Inflammatory macrophage treated with lipopolysaccharide for 4 hours (primary cell): Measurements from ENCODE around the gene SLC22A15.
"Not testable (repeated sequence)": the region's sequence is repeated elsewhere in the genome, so short reads cannot be mapped to it uniquely, and the experiment has no call there.

ENCODE experiments used
- DNase-seq: peaks from one replicate; pipeline ENCODE4 v3.0.0-alpha.2; 2020

The SLC22A15 gene

DNA sequence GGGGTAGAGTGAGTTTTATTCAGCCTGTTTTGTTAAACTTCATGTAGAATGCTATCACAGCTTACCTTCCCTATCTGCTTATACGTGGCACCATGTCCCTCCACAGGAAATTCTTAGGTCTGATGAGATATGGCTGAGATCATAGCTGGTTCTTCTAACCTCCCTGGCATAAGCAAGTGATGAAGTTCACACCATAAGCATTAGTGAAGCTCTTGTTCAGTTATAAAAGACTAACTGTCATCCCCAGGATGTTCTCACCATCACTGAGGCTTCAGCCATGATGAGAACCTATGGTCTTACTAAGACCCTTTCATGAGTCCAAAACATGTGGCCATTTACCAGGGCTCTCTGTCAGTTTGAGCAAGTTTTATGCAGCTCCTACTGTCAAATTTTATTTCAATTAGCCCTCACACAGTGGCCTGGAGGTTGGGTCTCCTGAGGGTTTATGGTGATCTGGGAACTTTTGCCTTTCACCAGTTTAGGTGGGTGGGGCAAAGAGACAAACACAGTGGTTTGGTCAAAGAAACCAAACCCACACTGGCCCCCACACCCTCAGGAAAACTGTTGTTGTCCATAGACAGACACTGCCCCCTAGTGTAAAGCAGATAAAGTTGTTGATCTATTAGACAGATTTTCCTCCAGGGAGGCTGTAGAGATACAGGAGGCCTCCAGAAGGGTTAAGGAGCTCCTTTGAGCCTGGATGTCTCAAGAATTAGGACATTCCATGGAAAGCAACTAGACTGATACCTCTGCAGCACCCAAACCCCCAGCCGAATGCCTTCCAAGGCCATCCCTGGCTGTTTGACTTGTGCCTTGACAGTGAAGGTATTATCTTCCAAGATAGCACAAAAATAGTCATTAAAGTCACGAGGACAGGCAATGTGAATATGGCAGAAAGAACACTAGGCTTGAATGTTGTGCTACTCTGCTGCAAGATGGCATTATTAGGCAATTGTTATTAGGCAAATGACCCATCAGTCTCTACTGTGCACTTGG, 5.0 kb downstream of the SLC22A15 start:
- DNase-seq, result peak; percentile 55

DNA sequence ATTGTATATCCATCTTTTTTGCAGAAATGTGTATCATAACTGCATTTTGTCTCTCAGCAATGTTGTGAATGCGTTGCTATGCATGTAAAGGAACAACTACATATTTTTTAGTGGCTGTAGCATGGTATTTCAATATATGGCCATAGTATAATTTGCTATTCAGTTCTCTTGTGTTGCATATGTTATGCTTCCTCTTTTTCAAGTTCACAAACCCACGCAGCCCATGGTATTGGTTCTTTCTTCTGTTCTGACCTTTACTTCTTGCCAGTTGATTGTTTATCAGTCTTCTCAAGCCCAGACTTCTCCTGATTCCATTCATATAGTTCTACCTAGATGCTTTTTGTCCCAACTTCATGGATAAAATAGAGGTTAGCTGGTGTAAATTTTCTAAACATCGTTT, 6.1 kb downstream of the SLC22A15 start:
- peak; percentile 86 for DNase-seq

DNA sequence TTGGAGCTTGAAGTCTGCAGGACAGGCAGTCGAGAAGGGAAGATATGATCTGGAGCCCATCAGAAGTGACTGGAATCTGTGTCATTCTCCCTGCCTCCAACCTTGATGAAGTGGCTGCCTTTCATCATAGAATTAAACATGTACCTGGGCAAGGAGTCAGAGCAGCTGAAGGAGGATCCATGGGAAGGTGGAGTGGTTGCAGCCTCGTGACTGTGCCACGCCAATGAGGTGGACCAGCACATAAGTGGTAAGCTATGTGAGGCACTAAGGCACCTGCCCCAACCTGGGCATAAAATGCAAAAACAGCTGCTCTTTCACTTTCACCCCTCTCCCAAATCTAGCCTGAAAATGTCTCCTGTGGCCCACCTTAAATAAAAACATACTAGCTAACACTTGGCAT, 7.3 kb downstream of the SLC22A15 start:
- DNase-seq, result no peak

DNA sequence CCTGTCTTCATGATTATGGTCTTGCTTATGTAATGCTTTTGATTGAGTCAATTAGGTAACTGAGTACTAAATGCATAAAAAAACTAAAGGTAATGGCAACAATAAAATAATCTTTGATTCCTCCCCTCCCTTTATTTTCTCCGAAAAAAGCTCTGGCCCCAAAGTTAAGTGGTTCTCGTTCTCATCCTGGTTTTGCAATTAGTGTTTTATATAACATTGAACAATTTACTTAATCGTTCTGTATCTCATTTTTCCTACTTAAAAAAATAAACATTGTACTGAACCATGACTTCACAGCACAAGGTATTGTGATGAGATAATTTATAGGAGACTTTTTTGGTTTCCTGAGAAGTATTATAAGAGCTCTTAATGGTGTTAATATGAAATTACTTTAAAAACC, 11.3 kb downstream of the SLC22A15 start:
- no peak for DNase-seq

DNA sequence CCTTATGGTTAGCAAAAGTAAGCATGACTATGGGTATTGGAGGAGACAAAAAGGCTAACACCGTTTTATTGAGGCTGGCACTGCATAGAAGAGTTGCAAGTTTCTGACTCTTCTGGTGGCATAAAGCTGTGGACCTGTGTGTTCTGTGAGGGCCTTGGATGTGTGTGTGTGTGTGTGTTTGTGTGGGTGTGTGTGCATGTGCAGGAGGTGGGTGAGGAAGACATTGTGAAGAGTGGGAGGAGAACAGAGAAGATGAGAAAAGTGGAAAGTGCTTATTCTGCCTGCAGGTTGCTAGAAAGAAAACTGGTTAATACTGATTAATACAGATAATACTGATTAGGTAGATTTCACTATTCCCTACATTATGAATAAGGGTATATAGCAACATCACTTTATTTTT, 12.6 kb downstream of the SLC22A15 start:
- no peak for DNase-seq

DNA sequence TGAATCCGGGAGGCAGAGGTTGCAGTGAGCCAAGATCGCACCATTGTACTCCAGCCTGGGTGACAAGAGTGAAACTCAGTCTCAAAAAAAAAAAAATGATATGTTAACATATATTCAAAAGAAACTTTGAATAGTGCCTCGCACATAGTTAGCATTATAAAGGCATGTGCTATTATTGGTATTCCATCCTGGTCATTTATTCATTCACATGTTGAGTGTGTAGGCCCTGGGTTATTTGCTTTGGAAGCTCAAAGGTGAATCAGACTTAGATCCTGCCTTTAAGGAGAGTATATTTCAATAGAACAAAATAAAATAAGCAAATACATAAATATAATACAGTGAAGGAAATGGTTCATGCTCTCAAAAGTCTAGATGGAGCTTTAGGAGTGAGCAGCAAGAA, 13.4 kb downstream of the SLC22A15 start:
- DNase-seq, result no peak

DNA sequence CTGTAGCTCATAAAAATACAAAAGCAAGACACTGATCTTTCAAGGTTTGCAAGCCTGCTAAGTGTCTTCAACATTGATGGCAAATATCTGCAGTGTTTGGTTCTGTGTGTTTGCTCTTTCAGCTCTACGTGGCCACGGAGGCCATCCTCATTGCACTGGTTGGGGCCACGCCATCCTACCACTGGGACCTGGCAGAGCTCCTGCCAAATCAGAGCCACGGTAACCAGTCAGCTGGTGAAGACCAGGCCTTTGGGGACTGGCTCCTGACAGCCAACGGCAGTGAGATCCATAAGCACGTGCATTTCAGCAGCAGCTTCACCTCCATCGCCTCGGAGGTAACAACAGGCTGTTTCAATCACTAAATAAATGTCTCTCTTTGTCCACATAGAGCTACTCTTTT, 15.6 kb downstream of the SLC22A15 start:
- DNase-seq, result no peak

DNA sequence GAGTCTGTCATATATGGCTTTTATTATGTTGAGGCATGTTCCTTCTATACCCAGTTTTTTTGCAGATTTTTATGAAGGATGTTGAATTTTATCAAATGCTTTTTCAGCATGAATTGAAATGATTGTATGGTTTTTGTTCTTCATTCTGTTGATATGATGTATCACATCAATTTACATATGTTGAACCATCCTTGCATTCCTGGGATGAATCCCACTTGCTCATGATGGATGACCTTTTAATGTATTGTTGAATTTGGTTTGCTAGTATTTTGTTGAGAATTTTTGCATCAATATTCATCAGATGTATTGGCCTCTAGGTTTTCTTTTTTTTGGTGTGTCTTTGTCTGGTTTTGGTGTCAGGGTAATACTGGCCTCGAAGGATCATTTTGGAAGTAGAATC, 21.6 kb downstream of the SLC22A15 start:
- not testable (repeated sequence) for DNase-seq

DNA sequence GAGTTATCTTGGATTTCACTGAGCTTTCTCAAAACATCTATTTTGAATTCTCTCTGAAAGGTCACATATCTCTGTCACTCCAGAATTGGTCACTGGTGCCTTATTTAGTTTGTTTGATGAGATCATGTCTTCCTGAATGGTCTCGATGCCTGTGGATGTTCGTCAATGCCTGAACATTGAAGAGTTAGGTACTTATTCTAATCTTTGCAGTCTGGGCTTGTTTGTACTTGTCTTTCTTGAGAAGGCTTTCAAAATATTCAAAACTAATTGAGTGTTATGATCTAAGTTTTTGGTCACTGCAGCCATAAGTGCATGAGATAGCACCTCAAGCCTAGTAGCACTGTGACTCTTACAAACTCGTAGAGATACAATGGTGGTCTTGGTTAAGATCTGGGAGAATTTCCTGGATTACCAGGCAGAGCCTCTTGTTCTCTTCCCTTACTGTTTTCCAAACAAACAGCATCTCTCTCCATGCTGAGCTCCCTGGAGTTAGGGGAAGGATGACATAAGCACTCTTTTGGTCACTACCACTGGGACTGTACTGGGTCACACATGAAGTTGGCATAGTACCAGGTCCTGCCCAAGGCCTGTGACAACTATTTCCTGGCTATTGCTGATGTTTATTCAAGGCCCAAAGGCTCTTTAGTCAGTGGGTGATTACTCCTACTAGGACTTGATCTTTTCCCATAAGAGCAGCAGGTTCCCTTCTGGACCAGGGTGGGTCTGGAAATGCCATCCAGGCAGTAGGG, 25.6 kb downstream of the SLC22A15 start:
- peak; percentile 32 for DNase-seq

DNA sequence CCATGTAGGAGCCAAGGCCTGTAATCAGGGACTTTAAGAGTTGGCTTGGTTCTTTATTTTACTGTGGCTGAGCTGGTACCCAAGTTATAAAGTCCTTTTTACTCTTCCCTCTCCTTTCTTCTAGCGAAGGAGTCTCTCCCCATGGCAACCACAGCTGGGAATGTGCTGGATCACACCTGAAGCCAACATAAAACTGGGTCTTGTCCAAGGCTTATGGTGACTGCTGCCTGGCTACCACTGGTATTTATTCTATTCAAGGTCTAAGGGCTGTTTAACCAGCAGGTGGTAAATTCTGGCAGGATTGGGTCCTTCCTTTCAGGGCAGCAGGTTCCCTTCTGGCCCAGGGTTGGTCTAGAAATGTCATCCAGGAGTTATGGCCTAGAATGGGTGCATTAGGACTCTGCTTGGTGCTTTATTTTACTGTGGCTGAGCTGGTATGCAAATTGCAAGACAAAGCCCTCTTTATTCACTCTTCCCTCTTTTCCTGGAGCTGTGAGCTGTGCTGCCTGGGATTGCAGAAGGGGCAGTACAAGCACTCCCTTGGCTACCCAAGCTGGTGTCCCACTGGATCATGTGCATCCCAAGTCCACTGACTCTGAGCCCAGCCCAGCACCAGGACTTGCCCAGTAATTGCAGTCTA, 26.6 kb downstream of the SLC22A15 start:
- no peak for DNase-seq

DNA sequence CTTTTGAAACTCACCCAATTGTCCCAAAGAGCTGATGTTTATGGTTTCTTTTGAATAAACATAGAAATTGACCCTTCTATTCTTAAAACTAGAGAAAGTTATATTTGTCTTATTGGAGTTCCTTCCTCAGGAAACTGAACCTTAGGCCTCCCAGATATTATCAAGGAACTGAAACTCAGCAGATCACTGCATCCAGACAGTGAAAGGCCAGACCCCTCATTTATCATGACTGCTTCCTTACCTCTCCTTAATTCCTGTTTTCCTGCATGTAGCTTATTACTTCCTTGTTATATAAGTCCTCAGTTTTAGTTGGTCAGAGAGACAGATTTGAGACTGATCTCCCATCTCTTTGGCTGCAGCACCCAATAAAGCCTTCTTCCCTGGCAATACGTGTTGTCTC, 27.5 kb downstream of the SLC22A15 start:
- peak; percentile 63 for DNase-seq

DNA sequence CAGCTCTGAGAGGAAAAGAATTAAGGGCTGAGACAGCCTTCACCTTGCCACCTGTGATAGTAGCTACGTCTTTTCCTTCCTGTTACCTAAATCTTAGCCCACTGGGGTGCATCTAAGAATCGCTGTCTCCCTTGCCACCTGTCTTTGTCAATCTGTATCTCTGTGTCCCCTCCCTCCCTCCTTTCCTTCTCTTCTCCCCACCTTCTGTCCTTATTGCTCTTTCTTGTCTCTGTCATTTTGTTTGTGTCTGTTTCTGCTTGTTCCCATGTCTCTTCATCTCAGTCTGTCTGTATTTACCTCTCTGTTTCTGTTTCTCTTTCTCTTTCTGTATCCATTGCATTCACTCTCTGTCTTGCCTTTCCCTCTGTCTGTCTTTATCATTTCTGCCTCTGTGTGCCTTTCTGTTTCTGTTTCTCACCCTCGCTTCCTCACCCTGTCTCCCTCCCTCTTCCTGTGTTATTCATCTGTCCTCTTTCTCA, 30.2 kb downstream of the SLC22A15 start:
- DNase-seq, result peak; percentile 82

DNA sequence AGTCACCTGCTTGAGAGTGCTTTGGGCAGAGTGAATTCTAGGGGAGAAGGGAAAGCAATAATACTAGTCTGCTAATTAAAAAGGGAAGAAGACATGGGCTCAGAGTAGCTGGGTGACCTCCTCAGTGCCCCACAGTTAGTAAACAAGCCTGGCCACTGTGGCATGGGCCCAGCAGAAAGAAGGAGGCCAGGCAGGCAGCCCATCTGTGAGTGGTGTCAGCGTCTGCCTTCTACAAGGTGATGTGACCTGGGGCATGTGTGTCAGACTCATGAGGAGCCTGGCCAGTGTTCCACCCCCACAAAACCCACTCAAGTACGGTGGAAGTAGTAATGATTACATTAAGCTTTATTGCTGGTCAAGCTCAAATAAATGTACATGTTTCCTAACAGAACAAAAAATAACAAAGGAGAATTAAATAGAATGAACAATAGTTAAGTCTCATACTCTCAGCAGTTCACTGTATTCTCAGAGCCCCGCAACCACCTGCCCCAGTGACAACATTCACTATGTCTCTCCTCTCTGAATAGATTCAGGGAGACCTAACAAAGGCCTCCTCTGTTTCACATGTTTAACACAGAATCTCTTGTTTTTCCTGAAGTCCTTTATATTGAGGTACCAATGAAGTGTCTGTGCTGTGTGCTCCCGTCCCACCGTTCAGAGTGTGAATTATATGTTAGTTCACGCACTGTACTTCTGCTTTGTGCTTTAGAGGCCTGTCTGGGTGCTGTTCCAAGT, 32.5 kb downstream of the SLC22A15 start:
- no peak for DNase-seq

DNA sequence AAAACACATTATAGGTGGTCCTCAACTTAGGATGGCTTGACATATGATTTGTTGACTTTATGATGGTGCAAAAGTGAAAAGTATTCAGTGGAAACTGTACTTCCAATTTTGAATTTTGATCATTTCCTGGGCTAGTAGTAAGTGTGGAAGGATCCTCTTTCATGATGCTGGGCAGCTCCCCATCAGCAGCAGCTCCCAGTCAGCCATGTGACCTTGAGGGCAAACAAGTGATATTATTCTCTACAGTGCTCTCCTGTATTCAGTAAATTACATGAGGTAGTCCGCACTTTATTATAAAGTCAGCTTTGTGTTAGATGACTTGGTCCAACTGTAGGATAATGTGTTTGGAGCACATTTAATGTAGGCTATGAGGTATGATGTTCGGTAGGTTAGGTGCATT, 36.4 kb downstream of the SLC22A15 start:
- no peak for DNase-seq

DNA sequence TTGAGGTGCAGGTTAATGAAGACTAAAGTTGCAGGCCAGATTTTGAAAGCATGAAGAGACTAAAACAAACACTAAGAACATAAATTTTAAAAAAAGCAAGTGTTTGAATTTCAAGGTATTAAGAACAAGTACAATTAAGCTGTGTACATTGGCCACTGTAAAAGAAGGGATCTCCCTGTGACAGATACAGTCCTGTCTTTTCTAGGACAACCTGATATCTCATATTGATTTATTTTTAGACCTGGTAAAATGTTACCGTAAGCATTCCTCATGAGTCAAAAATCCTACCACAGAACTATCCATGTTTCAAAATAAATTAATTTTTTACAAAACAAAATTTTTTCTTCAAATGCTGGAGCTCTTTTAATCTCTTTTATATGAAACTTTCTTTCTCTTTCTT, 39.4 kb downstream of the SLC22A15 start:
- no peak for DNase-seq

DNA sequence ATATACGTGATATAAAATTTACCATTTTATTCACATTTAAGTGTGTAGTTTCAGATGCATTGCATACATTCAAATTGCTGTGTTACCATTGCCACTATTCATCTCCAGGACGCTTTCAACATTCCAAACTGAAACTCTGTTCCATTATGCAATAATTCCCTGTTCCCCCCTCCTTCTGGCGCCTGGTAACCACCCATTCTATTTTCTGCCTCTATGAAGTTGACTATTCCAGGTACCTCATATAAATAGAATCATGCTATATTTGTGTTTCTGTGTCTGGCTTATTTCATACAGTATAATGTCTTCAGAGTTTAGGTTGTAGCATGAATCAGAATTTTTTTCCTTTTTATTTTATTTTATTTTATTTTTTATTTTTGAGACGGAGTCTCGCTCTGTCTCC, 41.7 kb downstream of the SLC22A15 start:
- peak; percentile 8 for DNase-seq

DNA sequence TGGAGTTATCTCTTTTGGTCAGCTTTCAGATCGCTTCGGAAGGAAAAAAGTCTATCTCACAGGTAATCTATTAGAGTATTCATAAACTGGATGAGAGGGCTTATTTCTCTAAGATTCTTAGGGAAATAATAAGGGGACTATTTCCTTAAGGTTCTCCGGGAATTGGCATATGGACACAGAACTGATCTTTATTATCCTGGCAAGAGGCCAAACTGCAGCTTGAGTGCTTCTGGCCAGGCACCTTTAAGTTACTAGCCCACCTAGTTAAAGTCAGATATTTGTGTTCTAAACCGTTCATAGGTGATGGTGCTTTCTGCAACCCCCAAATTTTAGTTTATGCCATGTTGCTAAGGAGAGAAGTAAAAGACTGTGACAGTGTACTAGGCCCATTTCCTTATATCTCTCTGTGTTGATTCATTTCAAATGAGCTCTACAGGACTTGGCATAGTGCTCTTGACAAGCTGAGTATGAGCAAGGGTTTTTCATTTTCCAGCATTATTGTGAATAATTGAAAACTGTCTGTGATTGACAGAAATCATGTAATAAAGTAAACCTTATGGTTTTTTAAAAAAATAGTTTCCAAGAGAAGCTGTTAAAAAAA, 43.4 kb downstream of the SLC22A15 start:
- DNase-seq, result no peak

DNA sequence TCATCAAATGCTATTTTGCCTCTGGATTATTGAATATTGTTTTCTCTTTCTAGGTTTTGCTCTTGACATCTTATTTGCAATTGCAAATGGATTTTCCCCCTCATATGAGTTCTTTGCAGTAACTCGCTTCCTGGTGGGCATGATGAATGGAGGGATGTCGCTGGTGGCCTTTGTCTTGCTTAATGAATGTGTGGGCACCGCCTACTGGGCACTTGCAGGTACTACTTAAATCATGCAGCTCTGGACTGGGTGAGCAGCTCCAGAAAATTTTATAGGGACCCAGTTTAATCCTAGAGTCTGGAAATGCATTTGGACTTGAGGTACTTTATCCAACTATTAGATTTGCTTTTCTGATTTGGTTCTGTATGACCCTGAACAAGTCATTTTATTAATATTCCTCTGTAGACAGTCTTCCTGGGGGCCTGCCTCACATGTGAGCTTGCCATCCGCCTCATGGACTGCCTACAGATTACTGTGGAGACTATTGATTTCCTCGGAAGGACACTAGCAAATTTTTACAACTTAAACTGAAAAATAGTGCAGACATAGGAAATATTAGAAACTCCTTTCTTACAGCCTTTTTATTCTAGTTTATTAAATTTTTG, 44.5 kb downstream of the SLC22A15 start:
- peak; percentile 68 for DNase-seq

DNA sequence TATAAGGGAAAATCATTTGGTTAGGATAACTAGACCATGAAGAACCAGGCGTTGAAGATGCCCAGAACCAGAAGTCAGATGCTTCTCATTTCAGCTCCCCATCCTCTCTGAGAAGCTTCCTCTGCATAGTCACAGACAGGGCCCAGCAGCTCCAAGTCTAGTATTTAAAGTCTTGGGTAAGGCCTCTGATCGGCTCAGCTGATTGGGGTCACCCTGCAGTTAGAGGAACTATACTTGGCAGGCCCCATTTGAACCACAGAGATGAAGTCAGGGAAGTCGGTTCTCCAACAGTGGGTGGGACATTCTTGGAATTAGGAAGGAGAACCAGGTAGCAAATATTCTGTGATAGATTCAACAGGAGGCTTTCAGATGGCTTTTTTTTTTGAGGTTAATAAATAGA, 48.3 kb downstream of the SLC22A15 start:
- DNase-seq, result peak; percentile 36

DNA sequence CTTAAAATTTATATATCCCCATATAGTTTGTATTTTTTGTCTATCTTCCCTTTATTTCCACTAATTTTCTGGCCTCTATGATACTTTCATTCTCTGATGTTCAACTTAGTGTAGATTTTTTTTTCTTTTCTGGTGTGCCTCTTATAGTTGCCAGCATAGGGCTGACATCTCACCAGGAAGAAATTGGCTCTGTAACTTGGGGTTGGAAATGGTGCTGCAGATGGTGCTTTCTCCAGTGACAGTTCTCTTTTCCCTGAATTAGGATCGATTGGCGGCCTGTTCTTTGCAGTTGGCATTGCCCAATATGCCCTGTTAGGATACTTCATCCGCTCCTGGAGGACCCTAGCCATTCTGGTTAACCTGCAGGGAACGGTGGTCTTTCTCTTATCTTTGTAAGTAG, 50.3 kb downstream of the SLC22A15 start:
- DNase-seq, result no peak

DNA sequence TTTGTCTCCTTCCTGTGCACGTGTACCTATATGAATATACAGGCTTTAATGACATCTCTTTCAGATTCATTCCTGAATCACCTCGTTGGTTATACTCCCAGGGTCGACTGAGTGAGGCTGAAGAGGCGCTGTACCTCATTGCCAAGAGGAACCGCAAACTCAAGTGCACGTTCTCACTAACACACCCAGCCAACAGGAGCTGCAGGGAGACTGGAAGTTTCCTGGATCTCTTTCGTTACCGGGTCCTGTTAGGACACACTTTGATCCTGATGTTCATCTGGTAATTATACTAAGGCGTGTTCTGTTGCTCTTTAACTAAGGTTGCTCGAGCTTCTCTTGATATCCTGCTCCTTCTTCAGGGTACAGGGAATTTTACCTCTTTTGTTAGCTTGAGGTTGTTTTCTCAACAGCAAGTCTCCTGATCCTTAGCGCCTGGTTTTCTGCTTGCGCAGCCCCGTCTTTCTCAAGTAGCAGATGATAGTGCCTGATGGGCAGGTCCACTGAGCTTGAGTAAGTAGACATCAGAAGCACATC, 55.1 kb downstream of the SLC22A15 start:
- no peak for DNase-seq

DNA sequence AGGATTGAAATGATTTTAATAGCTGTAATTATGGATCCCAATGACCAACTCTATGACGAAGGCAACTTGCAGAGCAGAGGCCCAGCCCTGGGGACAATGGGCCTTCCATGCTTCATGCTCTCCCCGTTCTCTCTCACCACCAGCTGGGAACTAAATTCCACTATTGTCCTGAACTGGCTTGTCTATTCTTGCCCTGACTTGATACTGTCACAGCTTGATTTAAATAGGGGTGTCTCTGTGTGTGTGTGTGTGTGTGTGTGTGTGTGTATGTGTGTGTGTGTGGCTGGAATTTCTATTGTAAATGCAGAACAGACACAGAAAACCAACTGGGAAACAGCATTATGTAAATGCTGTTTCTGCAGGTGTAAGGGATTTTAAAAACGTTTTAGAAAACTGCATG, 57.0 kb downstream of the SLC22A15 start:
- DNase-seq, result no peak
